WTC11 (cell line): Measurements from ENCODE around the gene SUSD4. TPM values are rescaled to one million over a fixed set of nuclear protein-coding genes. Genes with fewer than 3 reads are reported as not detected.

Experiments
- ATAC-seq: fragments of 200-7000 bp; cut with Tn5 transposase; 2 replicates; pipeline ENCODE4 v1.10.0; 2021; ENCODE audit warnings: mild to moderate bottlenecking, moderate library complexity
- CTCF ChIA-PET: fragments of 300-600 bp; sonication (Branson Sonifier 250); formaldehyde crosslinking; loops from one replicate; lab custom pipeline; 2021; ENCODE audit warnings: antibody characterized with exemption; lab: Charles Lee
- POLR2A ChIA-PET: fragments of 350-600 bp; sonication (Branson Sonifier 250); formaldehyde crosslinking; loops from one replicate; lab custom pipeline; 2021; ENCODE audit warnings: antibody characterized with exemption; lab: Charles Lee
- DNase-seq: peaks from one replicate; pipeline ENCODE4 v3.0.0; 2021; ENCODE audit warnings: low spot score
- H3K27ac Mint-ChIP-seq: 2 replicates; pipeline ENCODE4 v1.8.0; 2021; ENCODE audit warnings: mixed read lengths
- H3K27me3 Mint-ChIP-seq: 2 replicates; pipeline ENCODE4 v1.8.0; 2021; ENCODE audit warnings: low read depth, mild to moderate bottlenecking, moderate library complexity, mixed read lengths
- H3K36me3 Mint-ChIP-seq: 2 replicates; pipeline ENCODE4 v1.8.0; 2021; ENCODE audit warnings: mixed read lengths
- H3K4me1 Mint-ChIP-seq: 2 replicates; pipeline ENCODE4 v1.8.0; 2022; ENCODE audit warnings: mixed read lengths
- H3K4me3 Mint-ChIP-seq: 2 replicates; pipeline ENCODE4 v1.8.0; 2021; ENCODE audit warnings: mild to moderate bottlenecking, moderate library complexity, mixed read lengths
- H3K9me3 Mint-ChIP-seq: 2 replicates; pipeline ENCODE4 v1.8.0; 2021; ENCODE audit warnings: mixed read lengths
- CREB1 ChIP-seq: sonication (generic); formaldehyde crosslinking; IDR thresholded peaks from 2 replicates; pipeline ENCODE4 v1.8.0; 2023; ENCODE audit warnings: mild to moderate bottlenecking, missing genetic modification reagents
- ELF4 ChIP-seq: sonication (generic); formaldehyde crosslinking; IDR thresholded peaks from 2 replicates; pipeline ENCODE4 v1.8.1; 2022; ENCODE audit warnings: low read depth, mild to moderate bottlenecking, moderate library complexity, missing genetic modification reagents
- FOXJ3 ChIP-seq: sonication (generic); formaldehyde crosslinking; IDR thresholded peaks from 2 replicates; pipeline ENCODE4 v1.9.0; 2021; ENCODE audit warnings: missing genetic modification reagents, mild to moderate bottlenecking, borderline replicate concordance
- FOXK1 ChIP-seq: sonication (generic); formaldehyde crosslinking; IDR thresholded peaks from 2 replicates; pipeline ENCODE4 v1.8.0; 2022; ENCODE audit warnings: mild to moderate bottlenecking, moderate library complexity, missing genetic modification reagents
- MXD4 ChIP-seq: fragments of 250-450 bp; sonication (Bioruptor Pico); IDR thresholded peaks from 2 replicates; pipeline ENCODE4 v1.8.0; 2021; ENCODE audit warnings: mild to moderate bottlenecking, moderate library complexity, borderline replicate concordance
- NFE2L1 ChIP-seq: sonication (generic); formaldehyde crosslinking; IDR thresholded peaks from 2 replicates; pipeline ENCODE4 v1.8.1; 2023; ENCODE audit warnings: missing genetic modification reagents
- NFYB ChIP-seq: sonication (generic); formaldehyde crosslinking; conservative IDR thresholded peaks from 2 replicates; pipeline ENCODE4 v1.8.0; 2022; ENCODE audit warnings: low read depth, missing genetic modification reagents
- SMAD4 ChIP-seq: sonication (generic); formaldehyde crosslinking; IDR thresholded peaks from 2 replicates; pipeline ENCODE4 v1.8.0; 2022; ENCODE audit warnings: mild to moderate bottlenecking, missing genetic modification reagents
- SP1 ChIP-seq: sonication (generic); formaldehyde crosslinking; conservative IDR thresholded peaks from 2 replicates; pipeline ENCODE4 v1.8.1; 2022; ENCODE audit warnings: missing genetic modification reagents
- ZNF121 ChIP-seq: sonication (generic); formaldehyde crosslinking; IDR thresholded peaks from 2 replicates; pipeline ENCODE4 v1.8.0; 2023; ENCODE audit warnings: missing genetic modification reagents
- ZNF317 ChIP-seq: sonication (generic); formaldehyde crosslinking; IDR thresholded peaks from 2 replicates; pipeline ENCODE4 v1.8.1; 2023; ENCODE audit warnings: low read depth, mild to moderate bottlenecking, moderate library complexity, missing genetic modification reagents, borderline replicate concordance
- ZNF671 ChIP-seq: fragments of 250-450 bp; sonication (Bioruptor Pico); IDR thresholded peaks from 2 replicates; pipeline ENCODE4 v1.8.0; 2021; ENCODE audit warnings: mild to moderate bottlenecking
- total RNA-seq: library from RNA; stranded (reverse); gene quantifications from 3 replicates; pipeline ENCODE4 v1.2.3, GENCODE V29; 2021
- TF ChIP-seq, protein P1 (sequence below): sonication (generic); formaldehyde crosslinking; IDR thresholded peaks from 2 replicates; pipeline ENCODE4 v1.8.0; 2022; ENCODE audit warnings: mild to moderate bottlenecking, missing genetic modification reagents
- TF ChIP-seq, protein P2 (sequence below): sonication (generic); formaldehyde crosslinking; IDR thresholded peaks from 2 replicates; pipeline ENCODE4 v1.8.1; 2023; ENCODE audit warnings: mild to moderate bottlenecking, missing genetic modification reagents, borderline replicate concordance
- TF ChIP-seq, protein P3 (sequence below): sonication (generic); formaldehyde crosslinking; IDR thresholded peaks from 2 replicates; pipeline ENCODE4 v1.8.0; 2022; ENCODE audit warnings: mild to moderate bottlenecking, missing genetic modification reagents
- TF ChIP-seq, protein P4 (sequence below): fragments of 250-450 bp; sonication (Bioruptor Pico); IDR thresholded peaks from 2 replicates; pipeline ENCODE4 v2.1.2; 2022; ENCODE audit warnings: mild to moderate bottlenecking, moderate library complexity
- TF ChIP-seq, protein P5 (sequence below): fragments of 250-450 bp; sonication (Bioruptor Pico); IDR thresholded peaks from 2 replicates; pipeline ENCODE4 v1.8.0; 2021; ENCODE audit warnings: mild to moderate bottlenecking
- TF ChIP-seq, protein P6 (sequence below): sonication (generic); formaldehyde crosslinking; IDR thresholded peaks from 2 replicates; pipeline ENCODE4 v1.8.0; 2023; ENCODE audit warnings: missing genetic modification reagents
- TF ChIP-seq, protein P7 (sequence below): sonication (generic); formaldehyde crosslinking; IDR thresholded peaks from 2 replicates; pipeline ENCODE4 v1.8.1; 2023; ENCODE audit warnings: mild to moderate bottlenecking, moderate library complexity, missing genetic modification reagents

The SUSD4 gene
- total RNA-seq, 1 experiment from 2014 or later: 1.8 TPM

DNA sequence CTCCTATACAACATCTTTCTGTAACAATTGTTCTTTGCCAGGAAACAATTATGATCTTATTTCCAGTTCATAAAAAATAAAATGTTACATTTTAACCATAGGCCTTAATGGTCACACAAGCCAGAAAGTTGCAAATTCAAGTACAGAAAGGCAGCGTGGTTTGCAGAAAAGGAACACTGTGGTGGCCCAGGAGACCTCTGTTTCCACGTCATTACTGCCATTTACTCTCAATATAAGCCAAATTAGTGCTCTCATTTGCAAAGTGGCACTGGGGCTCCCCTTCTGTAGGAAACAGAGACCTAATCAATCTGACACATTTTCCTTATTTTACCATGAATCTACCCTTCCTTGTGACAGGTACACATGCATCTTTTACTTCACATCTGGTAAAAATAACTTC, 141.6 kb downstream of the SUSD4 start:
- H3K4me3 Mint-ChIP-seq: no peak overlapping the region
- H3K4me1 Mint-ChIP-seq: no peaks in the 10 kb centered on the region
- DNase-seq: no peak
- TF ChIP-seq ZNF671 (CRISPR knock-in tag): no peak
- TF ChIP-seq, protein P1, sequence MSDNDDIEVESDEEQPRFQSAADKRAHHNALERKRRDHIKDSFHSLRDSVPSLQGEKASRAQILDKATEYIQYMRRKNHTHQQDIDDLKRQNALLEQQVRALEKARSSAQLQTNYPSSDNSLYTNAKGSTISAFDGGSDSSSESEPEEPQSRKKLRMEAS (CRISPR knock-in tag): no peak
- TF ChIP-seq SMAD4 (CRISPR knock-in tag): no peak
- TF ChIP-seq MXD4: no peak
- no peak for TF ChIP-seq NFE2L1
- TF ChIP-seq, protein P2, sequence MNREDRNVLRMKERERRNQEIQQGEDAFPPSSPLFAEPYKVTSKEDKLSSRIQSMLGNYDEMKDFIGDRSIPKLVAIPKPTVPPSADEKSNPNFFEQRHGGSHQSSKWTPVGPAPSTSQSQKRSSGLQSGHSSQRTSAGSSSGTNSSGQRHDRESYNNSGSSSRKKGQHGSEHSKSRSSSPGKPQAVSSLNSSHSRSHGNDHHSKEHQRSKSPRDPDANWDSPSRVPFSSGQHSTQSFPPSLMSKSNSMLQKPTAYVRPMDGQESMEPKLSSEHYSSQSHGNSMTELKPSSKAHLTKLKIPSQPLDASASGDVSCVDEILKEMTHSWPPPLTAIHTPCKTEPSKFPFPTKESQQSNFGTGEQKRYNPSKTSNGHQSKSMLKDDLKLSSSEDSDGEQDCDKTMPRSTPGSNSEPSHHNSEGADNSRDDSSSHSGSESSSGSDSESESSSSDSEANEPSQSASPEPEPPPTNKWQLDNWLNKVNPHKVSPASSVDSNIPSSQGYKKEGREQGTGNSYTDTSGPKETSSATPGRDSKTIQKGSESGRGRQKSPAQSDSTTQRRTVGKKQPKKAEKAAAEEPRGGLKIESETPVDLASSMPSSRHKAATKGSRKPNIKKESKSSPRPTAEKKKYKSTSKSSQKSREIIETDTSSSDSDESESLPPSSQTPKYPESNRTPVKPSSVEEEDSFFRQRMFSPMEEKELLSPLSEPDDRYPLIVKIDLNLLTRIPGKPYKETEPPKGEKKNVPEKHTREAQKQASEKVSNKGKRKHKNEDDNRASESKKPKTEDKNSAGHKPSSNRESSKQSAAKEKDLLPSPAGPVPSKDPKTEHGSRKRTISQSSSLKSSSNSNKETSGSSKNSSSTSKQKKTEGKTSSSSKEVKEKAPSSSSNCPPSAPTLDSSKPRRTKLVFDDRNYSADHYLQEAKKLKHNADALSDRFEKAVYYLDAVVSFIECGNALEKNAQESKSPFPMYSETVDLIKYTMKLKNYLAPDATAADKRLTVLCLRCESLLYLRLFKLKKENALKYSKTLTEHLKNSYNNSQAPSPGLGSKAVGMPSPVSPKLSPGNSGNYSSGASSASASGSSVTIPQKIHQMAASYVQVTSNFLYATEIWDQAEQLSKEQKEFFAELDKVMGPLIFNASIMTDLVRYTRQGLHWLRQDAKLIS (CRISPR knock-in tag): no peak
- TF ChIP-seq, protein P3, sequence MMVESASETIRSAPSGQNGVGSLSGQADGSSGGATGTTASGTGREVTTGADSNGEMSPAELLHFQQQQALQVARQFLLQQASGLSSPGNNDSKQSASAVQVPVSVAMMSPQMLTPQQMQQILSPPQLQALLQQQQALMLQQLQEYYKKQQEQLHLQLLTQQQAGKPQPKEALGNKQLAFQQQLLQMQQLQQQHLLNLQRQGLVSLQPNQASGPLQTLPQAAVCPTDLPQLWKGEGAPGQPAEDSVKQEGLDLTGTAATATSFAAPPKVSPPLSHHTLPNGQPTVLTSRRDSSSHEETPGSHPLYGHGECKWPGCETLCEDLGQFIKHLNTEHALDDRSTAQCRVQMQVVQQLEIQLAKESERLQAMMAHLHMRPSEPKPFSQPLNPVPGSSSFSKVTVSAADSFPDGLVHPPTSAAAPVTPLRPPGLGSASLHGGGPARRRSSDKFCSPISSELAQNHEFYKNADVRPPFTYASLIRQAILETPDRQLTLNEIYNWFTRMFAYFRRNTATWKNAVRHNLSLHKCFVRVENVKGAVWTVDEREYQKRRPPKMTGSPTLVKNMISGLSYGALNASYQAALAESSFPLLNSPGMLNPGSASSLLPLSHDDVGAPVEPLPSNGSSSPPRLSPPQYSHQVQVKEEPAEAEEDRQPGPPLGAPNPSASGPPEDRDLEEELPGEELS (CRISPR knock-in tag): no peak
- no peak for TF ChIP-seq NFYB (CRISPR knock-in tag)
- TF ChIP-seq ELF4 (CRISPR knock-in tag): no peak
- no peak for TF ChIP-seq FOXJ3
- TF ChIP-seq SP1 (CRISPR knock-in tag): no peak
- TF ChIP-seq, protein P4, sequence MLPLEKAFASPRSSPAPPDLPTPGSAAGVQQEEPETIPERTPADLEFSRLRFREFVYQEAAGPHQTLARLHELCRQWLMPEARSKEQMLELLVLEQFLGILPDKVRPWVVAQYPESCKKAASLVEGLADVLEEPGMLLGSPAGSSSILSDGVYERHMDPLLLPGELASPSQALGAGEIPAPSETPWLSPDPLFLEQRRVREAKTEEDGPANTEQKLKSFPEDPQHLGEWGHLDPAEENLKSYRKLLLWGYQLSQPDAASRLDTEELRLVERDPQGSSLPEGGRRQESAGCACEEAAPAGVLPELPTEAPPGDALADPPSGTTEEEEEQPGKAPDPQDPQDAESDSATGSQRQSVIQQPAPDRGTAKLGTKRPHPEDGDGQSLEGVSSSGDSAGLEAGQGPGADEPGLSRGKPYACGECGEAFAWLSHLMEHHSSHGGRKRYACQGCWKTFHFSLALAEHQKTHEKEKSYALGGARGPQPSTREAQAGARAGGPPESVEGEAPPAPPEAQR (CRISPR knock-in tag): no peak
- no peak for TF ChIP-seq CREB1 (CRISPR knock-in tag)
- TF ChIP-seq, protein P5, sequence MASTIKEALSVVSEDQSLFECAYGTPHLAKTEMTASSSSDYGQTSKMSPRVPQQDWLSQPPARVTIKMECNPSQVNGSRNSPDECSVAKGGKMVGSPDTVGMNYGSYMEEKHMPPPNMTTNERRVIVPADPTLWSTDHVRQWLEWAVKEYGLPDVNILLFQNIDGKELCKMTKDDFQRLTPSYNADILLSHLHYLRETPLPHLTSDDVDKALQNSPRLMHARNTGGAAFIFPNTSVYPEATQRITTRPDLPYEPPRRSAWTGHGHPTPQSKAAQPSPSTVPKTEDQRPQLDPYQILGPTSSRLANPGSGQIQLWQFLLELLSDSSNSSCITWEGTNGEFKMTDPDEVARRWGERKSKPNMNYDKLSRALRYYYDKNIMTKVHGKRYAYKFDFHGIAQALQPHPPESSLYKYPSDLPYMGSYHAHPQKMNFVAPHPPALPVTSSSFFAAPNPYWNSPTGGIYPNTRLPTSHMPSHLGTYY (CRISPR knock-in tag): no peak
- TF ChIP-seq, protein P6, sequence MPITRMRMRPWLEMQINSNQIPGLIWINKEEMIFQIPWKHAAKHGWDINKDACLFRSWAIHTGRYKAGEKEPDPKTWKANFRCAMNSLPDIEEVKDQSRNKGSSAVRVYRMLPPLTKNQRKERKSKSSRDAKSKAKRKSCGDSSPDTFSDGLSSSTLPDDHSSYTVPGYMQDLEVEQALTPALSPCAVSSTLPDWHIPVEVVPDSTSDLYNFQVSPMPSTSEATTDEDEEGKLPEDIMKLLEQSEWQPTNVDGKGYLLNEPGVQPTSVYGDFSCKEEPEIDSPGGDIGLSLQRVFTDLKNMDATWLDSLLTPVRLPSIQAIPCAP (CRISPR knock-in tag): no peak
- no peak for TF ChIP-seq ZNF317 (CRISPR knock-in tag)
- TF ChIP-seq FOXK1 (CRISPR knock-in tag): no peak
- no peak for TF ChIP-seq ZNF121 (CRISPR knock-in tag)
- TF ChIP-seq, protein P7, sequence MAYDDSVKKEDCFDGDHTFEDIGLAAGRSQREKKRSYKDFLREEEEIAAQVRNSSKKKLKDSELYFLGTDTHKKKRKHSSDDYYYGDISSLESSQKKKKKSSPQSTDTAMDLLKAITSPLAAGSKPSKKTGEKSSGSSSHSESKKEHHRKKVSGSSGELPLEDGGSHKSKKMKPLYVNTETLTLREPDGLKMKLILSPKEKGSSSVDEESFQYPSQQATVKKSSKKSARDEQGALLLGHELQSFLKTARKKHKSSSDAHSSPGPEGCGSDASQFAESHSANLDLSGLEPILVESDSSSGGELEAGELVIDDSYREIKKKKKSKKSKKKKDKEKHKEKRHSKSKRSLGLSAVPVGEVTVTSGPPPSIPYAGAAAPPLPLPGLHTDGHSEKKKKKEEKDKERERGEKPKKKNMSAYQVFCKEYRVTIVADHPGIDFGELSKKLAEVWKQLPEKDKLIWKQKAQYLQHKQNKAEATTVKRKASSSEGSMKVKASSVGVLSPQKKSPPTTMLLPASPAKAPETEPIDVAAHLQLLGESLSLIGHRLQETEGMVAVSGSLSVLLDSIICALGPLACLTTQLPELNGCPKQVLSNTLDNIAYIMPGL: no peak
- POLR2A ChIA-PET: no interaction called here
- no peak overlapping the region for H3K27ac Mint-ChIP-seq
- no peak for ATAC-seq
- CTCF ChIA-PET: no interaction called here
- peaks cover 9% of the 10 kb centered on the region for H3K36me3 Mint-ChIP-seq
- H3K9me3 Mint-ChIP-seq: peaks cover 23% of the 10 kb centered on the region
- H3K27me3 Mint-ChIP-seq: peaks cover 15% of the 10 kb centered on the region
